ENCODE measurements around the gene CDC42BPB. TPM values are rescaled to one million over a fixed set of nuclear protein-coding genes. Genes with fewer than 3 reads are reported as not detected.

Gene CDC42BPB
- total RNA-seq, 3 donors from 2014 or later (not counting 1 experiment from before 2014, with no cell fraction given): 0.86 to 2.3 (median 2.0) TPM

GRCh38 chr14:102942069-102942468 is 115.3 kb downstream of the CDC42BPB start:
- Histone ChIP-seq H3K4me1 (ENCODE audit: control insufficient read depth, insufficient read depth, low read length) (no peaks in the 10 kb centered on the region), H3K27ac (ENCODE audit: low read length) (no peak overlapping the region), H3K27me3 (ENCODE audit: control insufficient read depth, insufficient read depth, low read length) (no peaks in the 10 kb centered on the region), H3K9me3 (ENCODE audit: control insufficient read depth, insufficient read depth, low read length) (no peaks in the 10 kb centered on the region), H3K36me3 (ENCODE audit: control insufficient read depth, insufficient read depth, low read length) (no peaks in the 10 kb centered on the region), H3K4me3 (ENCODE audit: low read length) (no peak overlapping the region)
- Mint-ChIP-seq H3K36me3 (no peaks in the 10 kb centered on the region), H3K27ac (no peak overlapping the region), H3K27me3 (ENCODE audit: low read depth in 2 of 2) (no peaks in the 10 kb centered on the region), H3K4me3 (no peak overlapping the region), H3K4me1 (no peaks in the 10 kb centered on the region), H3K9me3 (no peaks in the 10 kb centered on the region)
- TF ChIP-seq CTCF (IDR thresholded peaks at IDR 0.05): no peak
- DNase-seq: no peak
- intact Hi-C loops (cut with micrococcal nuclease): no loop called here
- WGBS (ENCODE audit: insufficient coverage): 84% methylated on average over 13 of the region's 13 CpGs
- ATAC-seq: no peak

- Mint-ChIP-seq H3K9me3 (no peaks in the 10 kb centered on the region), H3K27ac (no peak overlapping the region), H3K27me3 (ENCODE audit: low read depth in 2 of 2) (no peaks in the 10 kb centered on the region), H3K36me3 (no peaks in the 10 kb centered on the region), H3K4me1 (no peaks in the 10 kb centered on the region), H3K4me3 (no peak overlapping the region)
- 78% methylated on average over 10 of the region's 10 CpGs for WGBS (ENCODE audit: insufficient coverage)
- DNase-seq (no peak), ATAC-seq (no peak)
- H3K27ac ChIP-seq (ENCODE audit: low read length): no peak overlapping the region
- no peaks in the 10 kb centered on the region for H3K9me3 ChIP-seq (ENCODE audit: control insufficient read depth, insufficient read depth, low read length)
- H3K4me3 ChIP-seq (ENCODE audit: low read length): no peak overlapping the region
- no peaks in the 10 kb centered on the region for H3K4me1 ChIP-seq (ENCODE audit: control insufficient read depth, insufficient read depth, low read length)
- no peak for TF ChIP-seq CTCF (IDR thresholded peaks at IDR 0.05)
- intact Hi-C loops (cut with micrococcal nuclease): no loop called here
- H3K36me3 ChIP-seq (ENCODE audit: control insufficient read depth, insufficient read depth, low read length): no peaks in the 10 kb centered on the region
- H3K27me3 ChIP-seq (ENCODE audit: control insufficient read depth, insufficient read depth, low read length): no peaks in the 10 kb centered on the region
Measured at GRCh38 chr14:102941419-102942011, 115.8 kb downstream of the CDC42BPB start.

GRCh38 chr14:102940729-102941362 is 116.5 kb downstream of the CDC42BPB start:
- no peak for TF ChIP-seq CTCF (IDR thresholded peaks at IDR 0.05)
- H3K9me3 Mint-ChIP-seq: no peaks in the 10 kb centered on the region
- H3K36me3 ChIP-seq (ENCODE audit: control insufficient read depth, insufficient read depth, low read length): no peaks in the 10 kb centered on the region
- H3K4me1 ChIP-seq (ENCODE audit: control insufficient read depth, insufficient read depth, low read length): no peaks in the 10 kb centered on the region
- H3K4me3 Mint-ChIP-seq: no peak overlapping the region
- H3K27ac ChIP-seq (ENCODE audit: low read length): no peak overlapping the region
- H3K27ac Mint-ChIP-seq: no peak overlapping the region
- no peaks in the 10 kb centered on the region for H3K9me3 ChIP-seq (ENCODE audit: control insufficient read depth, insufficient read depth, low read length)
- intact Hi-C loops (cut with micrococcal nuclease): no loop called here
- no peak overlapping the region for H3K4me3 ChIP-seq (ENCODE audit: low read length)
- H3K4me1 Mint-ChIP-seq: no peaks in the 10 kb centered on the region
- 86% methylated on average over 19 of the region's 19 CpGs for WGBS (ENCODE audit: insufficient coverage)
- H3K36me3 Mint-ChIP-seq: no peaks in the 10 kb centered on the region
- H3K27me3 ChIP-seq (ENCODE audit: control insufficient read depth, insufficient read depth, low read length): no peaks in the 10 kb centered on the region
- no peak for DNase-seq
- no peak for ATAC-seq
- H3K27me3 Mint-ChIP-seq (ENCODE audit: low read depth in 2 of 2): no peaks in the 10 kb centered on the region
